ENCODE results near the gene FAM117A.

FAM117A gene

DNA sequence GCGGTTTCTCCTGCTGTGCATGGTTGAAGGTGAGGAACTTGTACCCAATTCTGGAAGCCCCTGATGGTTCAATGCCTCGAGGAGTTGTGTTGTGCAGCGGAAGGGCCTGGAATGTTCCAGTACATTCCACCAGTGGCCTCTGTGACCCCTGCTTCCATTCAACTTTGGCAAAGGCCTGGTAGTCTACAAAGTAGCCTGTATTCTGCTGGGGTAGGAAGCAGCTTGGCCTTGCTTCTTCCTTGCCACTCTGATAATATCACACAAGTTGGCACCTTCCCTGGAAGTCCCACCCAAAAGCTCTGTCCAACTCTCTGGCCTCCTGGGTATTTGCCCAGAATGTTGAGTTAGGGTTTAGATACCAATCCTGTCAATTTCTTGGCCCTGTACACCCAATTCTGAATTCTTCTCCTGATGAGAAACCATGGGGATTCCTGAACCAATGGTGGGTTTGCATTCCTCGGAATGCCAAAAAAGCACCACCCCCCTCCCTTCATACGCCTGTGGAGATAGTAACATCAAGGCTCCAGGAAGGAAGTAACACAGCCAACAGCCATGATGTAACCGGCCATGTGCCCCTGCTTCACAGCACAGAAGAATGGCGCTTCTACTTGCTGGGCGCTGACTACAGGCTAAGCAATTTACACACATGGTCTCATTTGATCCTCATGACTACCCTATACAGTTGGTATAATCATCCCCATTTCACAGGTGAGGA, 11.8 kb upstream of the FAM117A start:
- POLR2A ChIA-PET, result no interaction called here
- CTCF ChIA-PET, result interaction anchor here (1.0 to 1.7 kb wide), 3 partner anchors 12 to 67 kb away, joined by 5 to 10 read pairs (median 6); partner anchors contain the start of genes FAM117A and SLC35B1
- DNase-seq (ENCODE audit: low read depth, low spot score), result no peak

DNA sequence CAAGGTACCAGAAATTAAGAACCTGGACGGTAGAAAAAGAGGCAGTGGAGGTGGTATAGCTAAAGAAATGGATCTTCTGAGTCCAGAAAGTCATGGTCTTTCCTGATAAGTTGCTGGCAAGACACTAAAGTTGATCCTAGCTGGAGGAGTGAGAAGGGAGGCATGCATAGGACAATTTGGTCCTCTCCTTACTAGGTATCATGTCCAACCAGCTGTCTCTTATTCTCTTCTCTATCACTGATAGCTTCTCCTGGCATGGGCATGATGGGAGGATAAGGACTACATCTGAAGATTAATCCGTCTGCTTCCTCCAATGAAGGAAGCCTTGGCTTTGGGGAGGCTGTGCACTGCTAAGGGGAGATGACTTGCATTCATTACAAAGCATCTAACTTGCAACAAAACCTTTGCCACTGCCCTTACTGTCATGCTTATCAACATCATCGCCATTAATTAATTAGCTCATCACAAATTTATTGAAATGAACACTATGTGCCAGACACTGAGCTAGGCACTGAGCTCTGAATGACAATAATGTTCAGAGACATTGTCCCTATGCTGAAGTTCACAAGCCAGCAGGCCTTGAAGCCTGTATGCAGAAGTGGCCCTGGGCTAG, 3.1 kb upstream of the FAM117A start:
- POLR2A ChIA-PET, result no interaction called here
- H3K4me3 ChIP-seq (ENCODE audit: low read depth, low read length), result no peak overlapping the region
- DNase-seq (ENCODE audit: low read depth, low spot score), result no peak
- CTCF ChIA-PET, result interaction anchor here (0.7 to 2.4 kb wide), 4 partner anchors 11 to 71 kb away, joined by 3 to 7 read pairs (median 4); no protein-coding TSS in a partner anchor
- TF ChIP-seq, protein P1, sequence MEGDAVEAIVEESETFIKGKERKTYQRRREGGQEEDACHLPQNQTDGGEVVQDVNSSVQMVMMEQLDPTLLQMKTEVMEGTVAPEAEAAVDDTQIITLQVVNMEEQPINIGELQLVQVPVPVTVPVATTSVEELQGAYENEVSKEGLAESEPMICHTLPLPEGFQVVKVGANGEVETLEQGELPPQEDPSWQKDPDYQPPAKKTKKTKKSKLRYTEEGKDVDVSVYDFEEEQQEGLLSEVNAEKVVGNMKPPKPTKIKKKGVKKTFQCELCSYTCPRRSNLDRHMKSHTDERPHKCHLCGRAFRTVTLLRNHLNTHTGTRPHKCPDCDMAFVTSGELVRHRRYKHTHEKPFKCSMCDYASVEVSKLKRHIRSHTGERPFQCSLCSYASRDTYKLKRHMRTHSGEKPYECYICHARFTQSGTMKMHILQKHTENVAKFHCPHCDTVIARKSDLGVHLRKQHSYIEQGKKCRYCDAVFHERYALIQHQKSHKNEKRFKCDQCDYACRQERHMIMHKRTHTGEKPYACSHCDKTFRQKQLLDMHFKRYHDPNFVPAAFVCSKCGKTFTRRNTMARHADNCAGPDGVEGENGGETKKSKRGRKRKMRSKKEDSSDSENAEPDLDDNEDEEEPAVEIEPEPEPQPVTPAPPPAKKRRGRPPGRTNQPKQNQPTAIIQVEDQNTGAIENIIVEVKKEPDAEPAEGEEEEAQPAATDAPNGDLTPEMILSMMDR (IDR thresholded peaks at IDR 0.05; ENCODE audit: insufficient read depth, low read length, missing control alignments), result no peak

More for the DNA sequence above, 11.8 kb upstream of the FAM117A start:
- TF ChIP-seq, protein P1 (IDR thresholded peaks at IDR 0.05; ENCODE audit: insufficient read depth, low read length, missing control alignments), result no peak
- H3K4me3 ChIP-seq (ENCODE audit: low read depth, low read length), result no peak overlapping the region

DNA sequence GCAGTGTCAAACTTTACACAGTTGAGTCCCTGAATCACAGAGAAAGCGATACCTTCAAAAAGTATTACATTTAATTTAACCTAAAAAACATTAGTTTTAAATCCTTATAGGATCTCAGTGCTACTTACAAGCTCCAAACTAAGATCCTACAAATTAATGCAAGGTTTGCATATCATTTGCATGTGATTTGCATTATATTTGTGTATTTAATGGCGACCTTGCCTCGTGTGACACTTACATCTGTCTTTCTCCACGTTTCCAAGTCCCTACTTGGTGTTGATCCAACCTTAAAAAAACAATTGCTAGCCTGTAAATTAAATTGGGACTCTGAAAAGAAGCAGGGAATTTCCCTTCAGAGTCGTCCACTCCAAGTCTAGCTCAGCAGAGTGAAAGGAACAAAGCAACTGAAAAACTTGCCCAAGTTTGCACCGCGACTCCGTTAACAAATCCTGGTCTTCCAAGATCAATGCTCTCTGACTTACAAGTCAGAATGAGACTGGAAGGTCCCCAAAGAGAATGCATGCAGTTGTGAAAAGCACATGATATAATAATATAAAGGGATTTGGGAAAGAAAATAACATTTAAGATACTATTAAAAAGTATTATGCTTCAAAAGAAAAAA, 739 bp upstream of the FAM117A start:
- TF ChIP-seq, protein P1 (IDR thresholded peaks at IDR 0.05; ENCODE audit: insufficient read depth, low read length, missing control alignments), result no peak
- H3K4me3 ChIP-seq (ENCODE audit: low read depth, low read length), result peak overlapping the region; percentile 42
- ChIA-PET POLR2A (interaction anchor here (0.5 to 0.6 kb wide), 4 partner anchors 17 to 91 kb away, joined by 3 to 5 read pairs (median 3); partner anchors contain the start of gene SLC35B1), CTCF (interaction anchor here (0.6 to 2.0 kb wide), 7 partner anchors 10 to 330 kb away, joined by 3 to 8 read pairs (median 3); no protein-coding TSS in a partner anchor)
- no peak for DNase-seq (ENCODE audit: low read depth, low spot score)

DNA sequence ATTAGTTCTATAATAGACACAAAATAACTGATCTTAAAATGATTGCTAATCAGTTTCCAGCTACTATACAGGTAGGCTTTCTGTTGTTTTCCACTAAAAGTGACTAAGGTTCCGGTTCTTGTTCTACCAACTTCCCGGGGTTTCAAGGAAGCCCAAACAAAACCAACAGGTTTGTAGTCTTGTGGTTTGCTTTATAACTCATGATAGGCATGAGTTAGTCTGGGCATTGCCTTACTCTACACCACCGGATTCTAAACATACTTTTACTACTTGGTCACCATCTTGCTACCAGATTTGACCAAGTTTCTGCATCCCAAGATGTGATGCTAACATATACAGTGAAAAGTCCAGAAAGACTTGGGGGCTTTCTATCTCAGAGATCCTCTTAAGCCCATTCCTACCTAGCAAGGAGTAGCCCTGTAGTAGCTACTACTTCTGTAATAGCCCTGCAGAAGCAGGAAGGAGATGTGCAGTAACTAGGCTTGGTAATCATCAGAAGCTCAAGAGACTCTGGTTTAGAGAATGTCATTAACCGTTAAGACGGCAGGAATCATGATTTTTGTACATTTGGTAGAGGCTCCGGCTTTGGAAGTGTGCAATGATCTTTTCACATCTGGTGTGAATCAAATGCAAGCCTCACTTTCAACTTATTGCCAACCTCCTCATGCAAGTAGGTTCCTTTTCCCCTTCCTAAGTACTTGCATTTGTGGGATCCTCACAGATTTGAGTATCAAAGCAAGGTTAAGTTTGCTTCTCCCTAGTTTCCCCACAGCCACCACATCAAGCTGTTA, 1.6 kb downstream of the FAM117A start:
- POLR2A ChIA-PET, result interaction anchor here (1.4 kb wide), 1 partner anchor 19 kb away, joined by 4 read pairs; no protein-coding TSS in a partner anchor
- TF ChIP-seq, protein P1 (IDR thresholded peaks at IDR 0.05; ENCODE audit: insufficient read depth, low read length, missing control alignments), result no peak
- CTCF ChIA-PET, result interaction anchor here (0.5 to 1.9 kb wide), 5 partner anchors 11 to 244 kb away, joined by 3 to 5 read pairs (median 3); partner anchors contain the start of gene SLC35B1
- 0 out of 2 replicates have a peak overlapping the region, but pooled peaks have one; percentile 68 for H3K4me3 ChIP-seq (ENCODE audit: low read depth, low read length)
- DNase-seq (ENCODE audit: low read depth, low spot score), result no peak

DNA sequence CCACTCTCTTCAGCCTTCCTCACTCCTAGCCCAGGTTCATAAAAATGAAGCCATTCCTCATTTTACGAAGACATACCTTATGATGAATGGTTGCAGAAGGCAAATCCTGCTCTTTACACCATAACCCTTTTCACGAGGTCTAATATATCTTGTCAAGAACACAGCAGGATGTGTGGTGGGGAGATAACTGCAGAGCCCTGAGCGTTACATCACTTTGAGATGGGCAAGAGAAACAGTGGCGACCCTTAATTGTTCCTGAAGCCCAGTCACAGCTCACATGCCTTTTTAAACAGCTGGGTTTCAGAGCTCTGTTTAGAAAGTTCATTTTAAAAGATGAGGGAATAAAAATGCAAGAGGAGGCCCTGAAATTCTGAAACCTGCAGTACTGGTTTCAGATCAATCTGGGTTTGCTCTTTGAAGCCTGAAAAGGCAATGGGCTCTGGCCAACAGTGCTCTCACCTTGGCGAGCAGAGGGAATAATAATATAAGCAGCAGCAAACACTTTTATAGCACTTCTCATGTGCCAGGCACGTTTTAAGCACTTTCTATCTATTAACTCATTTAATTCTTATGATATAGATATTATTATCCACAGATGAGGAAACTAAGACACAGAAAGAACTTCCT, 2.9 kb downstream of the FAM117A start:
- no peak overlapping the region for H3K4me3 ChIP-seq (ENCODE audit: low read depth, low read length)
- ChIA-PET CTCF (interaction anchor here (1.0 to 1.7 kb wide), 3 partner anchors 40 to 203 kb away, joined by 3 to 6 read pairs (median 3); partner anchors contain the start of gene SLC35B1), POLR2A (no interaction called here)
- DNase-seq (ENCODE audit: low read depth, low spot score), result no peak
- TF ChIP-seq, protein P1 (IDR thresholded peaks at IDR 0.05; ENCODE audit: insufficient read depth, low read length, missing control alignments), result no peak
